Endodermal cell (in vitro differentiated cells): ENCODE measurements around the gene EXOSC9. TPM values are rescaled to one million over a fixed set of nuclear protein-coding genes. Genes with fewer than 3 reads are reported as not detected.

Experiments used
- DNase-seq: peaks from one replicate; pipeline ENCODE4 v3.0.0-alpha.2; 2017
- H3K27ac ChIP-seq: 2 replicates; pipeline ENCODE4 v1.5.1; 2013; ENCODE audit warnings: mild to moderate bottlenecking, low read depth, low read length, moderate library complexity
- H3K27me3 ChIP-seq: 2 replicates; pipeline ENCODE4 v1.6.1; 2013; ENCODE audit warnings: mild to moderate bottlenecking, low read length, moderate library complexity; ENCODE audit not compliant: insufficient read depth, control insufficient read depth, poor library complexity, severe bottlenecking
- H3K36me3 ChIP-seq: 2 replicates; pipeline ENCODE4 v1.7.0; 2013; ENCODE audit warnings: mild to moderate bottlenecking, low read length, moderate library complexity; ENCODE audit not compliant: control insufficient read depth, insufficient read depth
- H3K4me1 ChIP-seq: one replicate; pipeline ENCODE4 v1.7.0; 2013; ENCODE audit warnings: low read length; ENCODE audit not compliant: control insufficient read depth, insufficient read depth
- H3K4me3 ChIP-seq: 2 replicates; pipeline ENCODE4 v1.5.1; 2013; ENCODE audit warnings: mild to moderate bottlenecking, low read length, moderate library complexity
- H3K9ac ChIP-seq: 2 replicates; pipeline ENCODE4 v1.6.1; 2013; ENCODE audit warnings: mild to moderate bottlenecking, low read length, moderate library complexity; ENCODE audit not compliant: poor library complexity, severe bottlenecking; ENCODE audit errors: extremely low read depth
- H3K9me3 ChIP-seq: 2 replicates; pipeline ENCODE4 v1.6.1; 2013; ENCODE audit warnings: mild to moderate bottlenecking, low read length, moderate library complexity; ENCODE audit not compliant: control insufficient read depth
- H3K27ac Mint-ChIP-seq: 2 replicates; pipeline ENCODE4 v1.8.0; 2020; ENCODE audit warnings: mixed read lengths
- H3K27me3 Mint-ChIP-seq: 2 replicates; pipeline ENCODE4 v1.8.0; 2021; ENCODE audit warnings: mild to moderate bottlenecking, mixed read lengths; ENCODE audit not compliant: insufficient read depth
- H3K36me3 Mint-ChIP-seq: 2 replicates; pipeline ENCODE4 v1.8.0; 2020; ENCODE audit warnings: low read depth, mixed read lengths
- H3K4me1 Mint-ChIP-seq: 2 replicates; pipeline ENCODE4 v1.8.0; 2020; ENCODE audit warnings: mixed read lengths
- H3K4me3 Mint-ChIP-seq: 2 replicates; pipeline ENCODE4 v1.8.0; 2020; ENCODE audit warnings: mild to moderate bottlenecking, moderate library complexity, mixed read lengths
- H3K9me3 Mint-ChIP-seq: 2 replicates; pipeline ENCODE4 v1.8.0; 2020; ENCODE audit warnings: mild to moderate bottlenecking, mixed read lengths
- WGBS, 2 experiments: methylation state at CpG; one replicate each; pipeline versions ENCODE4 v1.1.5 to v1.1.7; 2013; ENCODE audit warnings: missing lambda C conversion rate in 2 of 2, mixed read lengths in 1 of 2; ENCODE audit not compliant: insufficient coverage in 1 of 2, insufficient read length in 1 of 2; 5-methylcytosine and 5-hydroxymethylcytosine counted together
- total RNA-seq, 2 donors: library from RNA; stranded (reverse); fragmentation: NEBNext Ultra II Directional in 1 of 2; extraction: Animal tissue kit (Norgen Biotek cat#: 25700) in 1 of 2; gene quantifications; 2 replicates in 1 of 2; 3 replicates in 1 of 2; pipeline ENCODE4 v1.2.1, GENCODE V29; 2021
- TF ChIP-seq, protein P1 (sequence below): fragments of 200-600 bp; sonication (generic); conservative IDR thresholded peaks from 2 replicates; pipeline ENCODE4 v1.5.0; 2021; ENCODE audit warnings: antibody characterized with exemption, mild to moderate bottlenecking

Gene EXOSC9
- total RNA-seq, 2 donors from 2014 or later = 47.9 to 69.0 TPM

- DNase-seq = no peak
- Mint-ChIP-seq H3K4me1 (peaks cover 11% of the 10 kb centered on the region), H3K36me3 (no peaks in the 10 kb centered on the region), H3K27me3 (peaks cover 74% of the 10 kb centered on the region), H3K27ac (no peak overlapping the region), H3K9me3 (no peaks in the 10 kb centered on the region), H3K4me3 (no peak overlapping the region)
- Histone ChIP-seq H3K4me1 (no peaks in the 10 kb centered on the region), H3K36me3 (no peaks in the 10 kb centered on the region), H3K4me3 (no peak overlapping the region), H3K27ac (no peak overlapping the region), H3K27me3 (peaks cover 66% of the 10 kb centered on the region), H3K9me3 (no peaks in the 10 kb centered on the region), H3K9ac (no peak overlapping the region)
- TF ChIP-seq, protein P1, sequence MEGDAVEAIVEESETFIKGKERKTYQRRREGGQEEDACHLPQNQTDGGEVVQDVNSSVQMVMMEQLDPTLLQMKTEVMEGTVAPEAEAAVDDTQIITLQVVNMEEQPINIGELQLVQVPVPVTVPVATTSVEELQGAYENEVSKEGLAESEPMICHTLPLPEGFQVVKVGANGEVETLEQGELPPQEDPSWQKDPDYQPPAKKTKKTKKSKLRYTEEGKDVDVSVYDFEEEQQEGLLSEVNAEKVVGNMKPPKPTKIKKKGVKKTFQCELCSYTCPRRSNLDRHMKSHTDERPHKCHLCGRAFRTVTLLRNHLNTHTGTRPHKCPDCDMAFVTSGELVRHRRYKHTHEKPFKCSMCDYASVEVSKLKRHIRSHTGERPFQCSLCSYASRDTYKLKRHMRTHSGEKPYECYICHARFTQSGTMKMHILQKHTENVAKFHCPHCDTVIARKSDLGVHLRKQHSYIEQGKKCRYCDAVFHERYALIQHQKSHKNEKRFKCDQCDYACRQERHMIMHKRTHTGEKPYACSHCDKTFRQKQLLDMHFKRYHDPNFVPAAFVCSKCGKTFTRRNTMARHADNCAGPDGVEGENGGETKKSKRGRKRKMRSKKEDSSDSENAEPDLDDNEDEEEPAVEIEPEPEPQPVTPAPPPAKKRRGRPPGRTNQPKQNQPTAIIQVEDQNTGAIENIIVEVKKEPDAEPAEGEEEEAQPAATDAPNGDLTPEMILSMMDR = no peak
- 83 to 92% methylated on average over 1 to 2 of the region's 2 CpGs for WGBS, 2 experiments
Measured at GRCh38 chr4:121769341-121769740, 31.8 kb upstream of the EXOSC9 start.

DNA sequence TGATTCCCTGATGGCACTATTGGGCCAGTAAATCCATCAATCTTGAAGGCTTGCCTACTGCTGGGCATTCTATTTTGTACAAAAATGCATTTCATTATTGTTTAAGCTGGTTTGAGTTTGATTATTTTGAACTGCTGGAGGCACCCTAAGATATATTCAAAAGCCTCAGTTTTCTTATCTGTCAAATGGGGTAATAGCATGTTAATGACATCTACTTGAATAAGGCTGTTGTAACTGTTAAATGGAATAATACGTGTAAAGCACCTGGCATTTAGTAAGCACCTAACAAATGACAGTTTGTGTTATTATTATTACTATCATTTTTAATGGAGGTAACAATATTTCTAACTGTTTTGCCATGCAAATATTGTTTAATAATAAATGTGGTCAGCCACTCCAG, 29.3 kb upstream of the EXOSC9 start:
- Mint-ChIP-seq H3K9me3 (no peaks in the 10 kb centered on the region), H3K4me1 (no peaks in the 10 kb centered on the region), H3K27me3 (peaks cover 50% of the 10 kb centered on the region), H3K36me3 (no peaks in the 10 kb centered on the region), H3K27ac (no peak overlapping the region), H3K4me3 (no peak overlapping the region)
- Histone ChIP-seq H3K36me3 (no peaks in the 10 kb centered on the region), H3K9ac (no peak overlapping the region), H3K27me3 (peaks cover 41% of the 10 kb centered on the region), H3K4me1 (no peaks in the 10 kb centered on the region), H3K9me3 (no peaks in the 10 kb centered on the region), H3K4me3 (no peak overlapping the region), H3K27ac (no peak overlapping the region)
- 82% methylated on average over 1 of the region's 1 CpG; no CpG with 5 or more reads in 1 of the 2 experiments for WGBS, 2 experiments
- TF ChIP-seq, protein P1 = no peak
- DNase-seq = no peak

DNA sequence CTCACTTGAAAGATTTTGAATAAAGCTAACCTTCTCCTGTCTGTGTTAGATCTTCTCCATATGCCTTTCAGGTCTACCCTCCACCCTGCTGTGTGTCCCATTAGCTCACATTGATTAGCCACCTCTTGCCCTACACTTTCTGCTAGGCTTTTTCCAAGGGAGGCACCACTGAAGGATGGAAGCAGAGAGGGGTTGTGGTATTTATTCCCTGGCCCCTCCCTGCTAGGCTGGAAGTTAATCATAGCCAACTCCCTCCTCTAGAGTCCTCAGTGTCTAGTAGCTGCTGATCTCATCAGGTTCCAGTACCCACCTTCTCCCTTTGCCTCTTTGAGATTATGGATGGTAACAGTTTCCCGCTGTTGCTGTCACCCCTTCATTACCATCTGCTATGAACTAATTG, 27.2 kb upstream of the EXOSC9 start:
- H3K27ac Mint-ChIP-seq = no peak overlapping the region
- 82% methylated on average over 1 of the region's 1 CpG; no CpG with 5 or more reads in 1 of the 2 experiments for WGBS, 2 experiments

More for the DNA sequence above, 27.2 kb upstream of the EXOSC9 start:
- Histone ChIP-seq H3K27me3 (peaks cover 21% of the 10 kb centered on the region), H3K9ac (no peak overlapping the region), H3K4me3 (no peak overlapping the region), H3K4me1 (no peaks in the 10 kb centered on the region), H3K27ac (no peak overlapping the region), H3K9me3 (no peaks in the 10 kb centered on the region), H3K36me3 (no peaks in the 10 kb centered on the region)
- Mint-ChIP-seq H3K27me3 (peaks cover 32% of the 10 kb centered on the region), H3K4me1 (no peaks in the 10 kb centered on the region), H3K36me3 (no peaks in the 10 kb centered on the region), H3K9me3 (no peaks in the 10 kb centered on the region), H3K4me3 (no peak overlapping the region)
- DNase-seq = peak; percentile 54
- TF ChIP-seq, protein P1 = no peak
